NCI-H345 (cell line): ENCODE data around the gene MANSC4.
A peak's percentile ranks its signal among the peaks of the same experiment; 100 is the strongest.
"Not testable (repeated sequence)": the region's sequence is repeated elsewhere in the genome, so short reads cannot be mapped to it uniquely, and the experiment has no call there.

Experiments
- DNase-seq: peaks from one replicate; lab custom pipeline; 2025; lab: John Stamatoyannopoulos, UW

MANSC4 gene

GRCh38 chr12:27751386-27752047 is 28.5 kb downstream of the MANSC4 start:
- peak; percentile 16 for DNase-seq

GRCh38 chr12:27747111-27747820 is 32.8 kb downstream of the MANSC4 start:
- DNase-seq: no peak

- not testable (repeated sequence) for DNase-seq
These were observed 34.3 kb downstream of the MANSC4 start for GRCh38 chr12:27745734-27746133.

DNA sequence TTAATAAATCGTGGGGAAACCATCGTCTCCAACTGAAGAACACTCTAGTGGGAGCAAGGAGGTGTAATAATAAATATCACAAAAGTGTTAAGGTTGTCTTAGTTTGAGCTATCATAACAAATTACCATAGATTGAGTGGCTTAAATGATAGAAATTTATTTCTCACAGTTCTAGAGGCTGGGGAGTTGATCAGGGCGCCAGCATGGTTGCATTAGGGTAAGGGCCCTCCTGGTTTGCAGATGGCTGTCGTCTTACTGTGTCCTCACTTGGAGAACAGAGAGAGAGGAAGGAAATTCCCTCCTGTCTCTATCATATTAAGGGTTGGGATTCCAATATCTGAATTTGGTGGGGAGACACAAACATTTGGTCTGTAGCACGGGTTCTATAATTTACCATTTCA is 36.4 kb downstream of the MANSC4 start:
- no peak for DNase-seq

- not testable (repeated sequence) for DNase-seq
These were observed 45.7 kb downstream of the MANSC4 start for GRCh38 chr12:27734321-27734720.

DNA sequence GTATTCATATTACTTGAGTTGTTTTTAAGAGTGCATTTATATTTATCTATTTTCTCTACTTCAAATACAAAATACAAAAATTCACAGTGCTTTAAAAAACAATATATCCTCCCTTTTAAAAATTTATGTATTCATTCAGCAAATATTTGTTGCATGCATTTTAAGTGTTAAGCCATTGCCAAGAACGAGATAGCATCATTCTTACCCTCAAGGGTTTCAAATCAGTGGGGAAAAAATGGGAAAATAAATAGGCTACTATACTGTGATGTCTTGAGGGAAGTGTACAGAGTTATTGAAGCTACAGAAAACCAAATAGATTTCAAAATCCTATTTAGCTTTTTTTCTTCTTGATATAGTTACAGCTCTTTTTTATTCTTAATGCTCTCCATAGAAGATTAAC is 46.2 kb downstream of the MANSC4 start:
- DNase-seq: no peak

- peak; percentile 11 for DNase-seq
These were observed 46.9 kb downstream of the MANSC4 start for GRCh38 chr12:27733052-27733656.

GRCh38 chr12:27732281-27732680 is 47.8 kb downstream of the MANSC4 start:
- DNase-seq: no peak

DNA sequence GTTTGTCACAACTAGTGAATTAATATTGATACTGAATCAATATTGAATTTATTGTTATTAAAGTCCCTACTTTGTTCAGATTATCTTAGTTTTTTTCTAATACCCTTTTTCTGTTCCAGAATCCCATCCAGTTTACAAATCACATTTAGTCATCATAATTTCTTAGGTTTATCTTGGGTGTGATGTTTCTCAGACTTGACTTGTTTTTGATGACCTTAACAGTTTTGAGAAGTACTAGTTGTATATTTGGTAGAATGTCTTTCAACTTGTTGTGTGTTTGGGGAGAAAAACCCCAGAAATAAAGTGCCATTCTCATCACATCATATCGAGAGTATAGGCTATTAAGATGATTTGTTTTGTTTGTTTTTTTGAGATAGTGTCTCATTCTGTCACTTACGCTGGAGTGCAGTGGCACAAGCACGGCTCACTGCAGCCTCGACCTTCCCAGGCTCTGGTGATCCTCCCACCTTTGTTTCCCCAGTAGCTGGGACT is 49.9 kb downstream of the MANSC4 start:
- no peak for DNase-seq

DNA sequence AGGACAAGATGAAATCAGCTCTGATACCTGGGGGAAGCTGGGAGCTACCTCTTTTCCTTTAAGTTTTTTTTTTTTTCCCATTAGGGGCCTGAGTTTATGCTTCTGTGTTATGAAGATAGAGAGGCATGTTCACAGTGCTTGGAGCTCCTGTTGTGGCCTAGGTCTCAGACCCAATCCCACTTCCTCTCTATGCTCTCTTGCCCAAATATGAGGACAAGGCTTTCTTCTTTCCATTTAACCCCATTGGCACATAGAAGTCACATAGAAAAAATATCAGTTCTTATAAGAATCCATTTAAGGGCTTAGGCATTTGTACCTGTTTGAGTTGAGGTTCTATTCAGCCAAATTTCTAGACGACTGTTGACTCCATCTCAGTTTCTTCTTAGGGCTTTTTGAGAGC is 56.8 kb downstream of the MANSC4 start:
- DNase-seq: no peak
